ENCODE measurements around the gene SH3TC1. TPM values are rescaled to one million over a fixed set of nuclear protein-coding genes. Genes with fewer than 3 reads are reported as not detected.
A peak's percentile ranks its signal among the peaks of the same experiment; 100 is the strongest.

SH3TC1 gene
- total RNA-seq, 8 experiments from 2014 or later: 0.96 to 22.2 (median 3.6) TPM

- peak; percentile 14 to 32 (median 22) for ATAC-seq (replicated peaks in 6 of 8)
- H3K27ac ChIP-seq: no peak overlapping the region
- peak overlapping the region; percentile 48 to 71 (median 54) for H3K4me3 ChIP-seq
- WGBS, 10 experiments: no CpG with 5 or more reads among the region's 70 CpGs
- peaks cover 8 to 18% of the 10 kb centered on the region in 2 donors for H3K4me1 ChIP-seq (replicated peaks in 1 of 2)
- in situ Hi-C loops (cut with MboI; ENCODE audit: low pct_unique_long_range_greater_than_20kb in 2 of 9, low sequenced_read_pairs in 9 of 9, unreplicated experiment in 9 of 9): no loop called here
Observed at GRCh38 chr4:8157944-8158709, 41.0 kb upstream of the SH3TC1 start.

- 0 to 5% (median 2%) methylated on average over 4 to 10 of the region's 96 CpGs; no CpG with 5 or more reads in 7 of the 10 experiments for WGBS, 10 experiments
- ATAC-seq (replicated peaks in 6 of 8): peak; percentile 91 to 97 (median 92)
- peak within 1 kb of the TSS; percentile 67 to 75 for H3K27ac ChIP-seq
- peaks cover 8 to 18% of the 10 kb centered on the region in 2 donors for H3K4me1 ChIP-seq (replicated peaks in 1 of 2)
- H3K4me3 ChIP-seq: peak within 1 kb of the TSS; percentile 48 to 71 (median 54)
- in situ Hi-C loops (cut with MboI; ENCODE audit: low pct_unique_long_range_greater_than_20kb in 2 of 9, low sequenced_read_pairs in 9 of 9, unreplicated experiment in 9 of 9): no loop called here
Observed at GRCh38 chr4:8158710-8159536, 40.2 kb upstream of the SH3TC1 start, which contains the start of gene ABLIM2. ABLIM2 (minus strand) TSS chr4:8158813; CDS start chr4:8158689, 124 bp downstream.

GRCh38 chr4:8159537-8160232 lies 39.4 kb upstream of the SH3TC1 start:
- no peak for ATAC-seq (replicated peaks in 6 of 8)
- peak overlapping the region; percentile 48 to 71 (median 54) for H3K4me3 ChIP-seq

GRCh38 chr4:8160233-8160560 lies 38.9 kb upstream of the SH3TC1 start:
- in situ Hi-C loops (cut with MboI; ENCODE audit: low pct_unique_long_range_greater_than_20kb in 2 of 9, low sequenced_read_pairs in 9 of 9, unreplicated experiment in 9 of 9): no loop called here

More at GRCh38 chr4:8159537-8160232, 39.4 kb upstream of the SH3TC1 start:
- Histone ChIP-seq H3K27ac (peak overlapping the region; percentile 67 to 75), H3K4me1 (replicated peaks in 1 of 2) (peaks cover 8 to 18% of the 10 kb centered on the region in 2 donors)
- WGBS, 10 experiments: 0 to 70% (median 22%) methylated on average over 1 to 8 of the region's 13 CpGs; no CpG with 5 or more reads in 3 of the 10 experiments
- in situ Hi-C loops (cut with MboI; ENCODE audit: low pct_unique_long_range_greater_than_20kb in 2 of 9, low sequenced_read_pairs in 9 of 9, unreplicated experiment in 9 of 9): no loop called here

GRCh38 chr4:8160572-8160971 lies 38.5 kb upstream of the SH3TC1 start:
- in situ Hi-C loops (cut with MboI; ENCODE audit: low pct_unique_long_range_greater_than_20kb in 2 of 9, low sequenced_read_pairs in 9 of 9, unreplicated experiment in 9 of 9): no loop called here
- peaks cover 11 to 18% of the 10 kb centered on the region in 2 donors for H3K4me1 ChIP-seq (replicated peaks in 1 of 2)
- WGBS, 10 experiments: 0 to 71% (median 55%) methylated on average over 1 to 3 of the region's 3 CpGs; no CpG with 5 or more reads in 4 of the 10 experiments
- H3K27ac ChIP-seq: no peak overlapping the region
- H3K4me3 ChIP-seq: no peak overlapping the region
- no peak for ATAC-seq (replicated peaks in 6 of 8)

More at GRCh38 chr4:8160233-8160560, 38.9 kb upstream of the SH3TC1 start:
- ATAC-seq (replicated peaks in 6 of 8): no peak
- Histone ChIP-seq H3K27ac (no peak overlapping the region), H3K4me1 (replicated peaks in 1 of 2) (peaks cover 8 to 18% of the 10 kb centered on the region in 2 donors), H3K4me3 (peak overlapping the region in 1 of 5 donors; percentile 68)
- 80% methylated on average over 1 of the region's 4 CpGs; no CpG with 5 or more reads in 9 of the 10 experiments for WGBS, 10 experiments

GRCh38 chr4:8162625-8163024 lies 36.5 kb upstream of the SH3TC1 start:
- ATAC-seq (replicated peaks in 6 of 8): no peak
- 40 to 80% (median 67%) methylated on average over 1 to 5 of the region's 8 CpGs; no CpG with 5 or more reads in 3 of the 10 experiments for WGBS, 10 experiments
- Histone ChIP-seq H3K27ac (no peak overlapping the region), H3K4me3 (no peak overlapping the region), H3K4me1 (replicated peaks in 1 of 2) (peaks cover 12 to 15% of the 10 kb centered on the region in 2 donors)
- in situ Hi-C loops (cut with MboI; ENCODE audit: low pct_unique_long_range_greater_than_20kb in 2 of 9, low sequenced_read_pairs in 9 of 9, unreplicated experiment in 9 of 9): no loop called here

GRCh38 chr4:8163026-8163425 lies 36.1 kb upstream of the SH3TC1 start:
- no peak for ATAC-seq (replicated peaks in 6 of 8)
- no CpG with 5 or more reads among the region's 7 CpGs for WGBS, 10 experiments
- in situ Hi-C loops (cut with MboI; ENCODE audit: low pct_unique_long_range_greater_than_20kb in 2 of 9, low sequenced_read_pairs in 9 of 9, unreplicated experiment in 9 of 9): no loop called here

GRCh38 chr4:8163436-8164193 lies 35.5 kb upstream of the SH3TC1 start:
- ATAC-seq (replicated peaks in 6 of 8): peak in 1 of 8 experiments; percentile 1
- WGBS, 10 experiments: 20 to 83% (median 60%) methylated on average over 1 to 11 of the region's 19 CpGs; no CpG with 5 or more reads in 5 of the 10 experiments
- peaks cover 10 to 13% of the 10 kb centered on the region in 2 donors for H3K4me1 ChIP-seq (replicated peaks in 1 of 2)
- in situ Hi-C loops (cut with MboI; ENCODE audit: low pct_unique_long_range_greater_than_20kb in 2 of 9, low sequenced_read_pairs in 9 of 9, unreplicated experiment in 9 of 9): no loop called here
- no peak overlapping the region for H3K4me3 ChIP-seq
- no peak overlapping the region for H3K27ac ChIP-seq

More at GRCh38 chr4:8163026-8163425, 36.1 kb upstream of the SH3TC1 start:
- peaks cover 10 to 13% of the 10 kb centered on the region in 2 donors for H3K4me1 ChIP-seq (replicated peaks in 1 of 2)
- H3K27ac ChIP-seq: no peak overlapping the region
- H3K4me3 ChIP-seq: no peak overlapping the region

GRCh38 chr4:8164194-8164565 lies 34.9 kb upstream of the SH3TC1 start:
- peak in 2 of 8 experiments; percentile 6 to 31 for ATAC-seq (replicated peaks in 6 of 8)
- in situ Hi-C loops (cut with MboI; ENCODE audit: low pct_unique_long_range_greater_than_20kb in 2 of 9, low sequenced_read_pairs in 9 of 9, unreplicated experiment in 9 of 9): no loop called here
- Histone ChIP-seq H3K4me3 (no peak overlapping the region), H3K27ac (no peak overlapping the region), H3K4me1 (replicated peaks in 1 of 2) (peaks cover 10 to 13% of the 10 kb centered on the region in 2 donors)
- 55 to 100% (median 73%) methylated on average over 2 to 9 of the region's 9 CpGs; no CpG with 5 or more reads in 2 of the 10 experiments for WGBS, 10 experiments

GRCh38 chr4:8164687-8165086 lies 34.4 kb upstream of the SH3TC1 start:
- H3K27ac ChIP-seq: no peak overlapping the region
- WGBS, 10 experiments: 67 to 100% (median 80%) methylated on average over 1 to 7 of the region's 10 CpGs; no CpG with 5 or more reads in 4 of the 10 experiments
- no peak for ATAC-seq (replicated peaks in 6 of 8)
- H3K4me1 ChIP-seq (replicated peaks in 1 of 2): peaks cover 8 to 11% of the 10 kb centered on the region in 2 donors
- no peak overlapping the region for H3K4me3 ChIP-seq
- in situ Hi-C loops (cut with MboI; ENCODE audit: low pct_unique_long_range_greater_than_20kb in 2 of 9, low sequenced_read_pairs in 9 of 9, unreplicated experiment in 9 of 9): no loop called here

GRCh38 chr4:8165374-8165896 lies 33.7 kb upstream of the SH3TC1 start:
- WGBS, 10 experiments: 0 to 70% (median 36%) methylated on average over 1 to 5 of the region's 6 CpGs; no CpG with 5 or more reads in 3 of the 10 experiments
- in situ Hi-C loops (cut with MboI; ENCODE audit: low pct_unique_long_range_greater_than_20kb in 2 of 9, low sequenced_read_pairs in 9 of 9, unreplicated experiment in 9 of 9): no loop called here
- no peak overlapping the region for H3K4me3 ChIP-seq
- peak in 7 of 8 experiments; percentile 28 to 96 (median 57) for ATAC-seq (replicated peaks in 6 of 8)
- H3K4me1 ChIP-seq (replicated peaks in 1 of 2): peaks cover 5% of the 10 kb centered on the region in 2 donors
- H3K27ac ChIP-seq: no peak overlapping the region

- Histone ChIP-seq H3K4me1 (replicated peaks in 1 of 2) (peaks cover 0 to 5% of the 10 kb centered on the region in 2 donors), H3K4me3 (no peak overlapping the region), H3K27ac (no peak overlapping the region)
- 5 to 71% (median 14%) methylated on average over 1 to 2 of the region's 2 CpGs; no CpG with 5 or more reads in 3 of the 10 experiments for WGBS, 10 experiments
- ATAC-seq (replicated peaks in 6 of 8): no peak
- in situ Hi-C loops (cut with MboI; ENCODE audit: low pct_unique_long_range_greater_than_20kb in 2 of 9, low sequenced_read_pairs in 9 of 9, unreplicated experiment in 9 of 9): no loop called here
Observed at GRCh38 chr4:8167291-8167690, 31.8 kb upstream of the SH3TC1 start.

Measured in motor neuron (in vitro differentiated cells).